Hepatocyte (in vitro differentiated cells): ENCODE results near the gene NCOA3. TPM values are rescaled to one million over a fixed set of nuclear protein-coding genes. Genes with fewer than 3 reads are reported as not detected.

ENCODE experiments used
- DNase-seq: peaks from one replicate; pipeline ENCODE4 v3.0.0-alpha.2; 2016; ENCODE audit warnings: low spot score
- H2AFZ ChIP-seq: fragments of 200-600 bp; sonication (generic); 2 replicates; pipeline ENCODE4 v1.6.0; 2016; ENCODE audit warnings: antibody characterized with exemption, mild to moderate bottlenecking
- H3K27ac ChIP-seq: fragments of 200-600 bp; sonication (generic); 2 replicates; pipeline ENCODE4 v1.5.1; 2016; ENCODE audit warnings: mild to moderate bottlenecking
- H3K27me3 ChIP-seq: fragments of 200-600 bp; sonication (generic); 2 replicates; pipeline ENCODE4 v1.6.1; 2016
- H3K36me3 ChIP-seq: fragments of 200-600 bp; sonication (generic); replicated peaks from 2 replicates; pipeline ENCODE4 v1.5.1; 2016; ENCODE audit warnings: low read depth; ENCODE audit not compliant: insufficient read depth
- H3K4me1 ChIP-seq: fragments of 200-600 bp; sonication (generic); 2 replicates; pipeline ENCODE4 v1.5.1; 2016; ENCODE audit warnings: mild to moderate bottlenecking, moderate library complexity; ENCODE audit not compliant: insufficient read depth
- H3K4me2 ChIP-seq: fragments of 200-600 bp; sonication (generic); 2 replicates; pipeline ENCODE4 v1.6.0; 2016
- H3K4me3 ChIP-seq: fragments of 200-600 bp; sonication (generic); 2 replicates; pipeline ENCODE4 v1.5.1; 2016; ENCODE audit warnings: mild to moderate bottlenecking
- H3K79me2 ChIP-seq: fragments of 200-600 bp; sonication (generic); 2 replicates; pipeline ENCODE4 v1.6.0; 2017; ENCODE audit warnings: mild to moderate bottlenecking
- H3K9me2 ChIP-seq: fragments of 200-600 bp; sonication (generic); replicated peaks from 2 replicates; pipeline ENCODE4 v1.6.0; 2017; ENCODE audit warnings: mild to moderate bottlenecking; ENCODE audit not compliant: insufficient read depth
- H3K9me3 ChIP-seq: fragments of 200-600 bp; sonication (generic); 2 replicates; pipeline ENCODE4 v1.5.1; 2016; ENCODE audit warnings: low read depth, mild to moderate bottlenecking
- H4K20me1 ChIP-seq: fragments of 200-600 bp; sonication (generic); 2 replicates; pipeline ENCODE4 v1.6.0; 2016; ENCODE audit warnings: mild to moderate bottlenecking; ENCODE audit not compliant: insufficient read depth, poor library complexity, severe bottlenecking
- EZH2 ChIP-seq: fragments of 200-600 bp; sonication (generic); IDR thresholded peaks from 2 replicates; pipeline ENCODE4 v1.6.1; 2016; ENCODE audit warnings: antibody characterized with exemption, mild to moderate bottlenecking, borderline replicate concordance
- EZH2phosphoT487 ChIP-seq: fragments of 200-600 bp; sonication (generic); IDR thresholded peaks from one replicate; pipeline ENCODE4 v1.6.1; 2018; ENCODE audit warnings: antibody characterized with exemption, mild to moderate bottlenecking, low read depth, moderate library complexity; ENCODE audit not compliant: unreplicated experiment, severe bottlenecking
- WGBS: methylation state at CpG from one replicate; pipeline ENCODE4 v1.1.6; 2016; ENCODE audit warnings: low lambda C conversion rate; ENCODE audit errors: missing lambda C conversion rate; 5-methylcytosine and 5-hydroxymethylcytosine counted together
- polyA plus RNA-seq: library from polyadenylated mRNA; unstranded; fragments of >200 nt; fragmentation: Nextera tagmentation; extraction: Ambion mirVana; gene quantifications from 2 replicates; pipeline ENCODE4 v1.2.1, GENCODE V29; 2016
- total RNA-seq: library from RNA; depleted of rRNA; stranded (reverse); fragments of >200 nt; gene quantifications from 2 replicates; pipeline ENCODE4 v1.2.3, GENCODE V29; 2014
- TF ChIP-seq, protein P1 (sequence below): fragments of 200-600 bp; sonication (generic); IDR thresholded peaks from 2 replicates; pipeline ENCODE4 v1.5.1; 2016; ENCODE audit warnings: antibody characterized with exemption, mild to moderate bottlenecking; ENCODE audit not compliant: poor library complexity

The NCOA3 gene
- total and polyA plus RNA-seq, 2 experiments from 2014 or later: 12.7 to 28.6 TPM

DNA sequence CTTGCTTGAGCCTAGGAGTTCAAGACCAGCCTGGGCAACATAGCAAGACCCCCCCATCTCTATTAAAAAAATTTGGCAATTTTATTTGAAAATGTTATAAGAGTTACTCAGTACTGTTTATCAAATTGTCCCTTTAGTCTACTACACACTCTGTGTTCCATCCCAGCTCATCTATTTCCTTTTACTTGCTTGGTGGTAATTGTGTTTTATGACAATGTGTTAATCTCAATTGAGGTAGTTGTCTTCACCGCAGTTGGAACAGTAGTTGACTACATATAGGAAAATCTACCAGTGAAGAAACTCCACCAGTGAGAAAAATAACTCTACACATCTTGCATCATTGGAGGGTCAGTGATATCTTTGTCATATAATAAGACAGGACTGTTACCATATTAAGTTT is 8.0 kb downstream of the NCOA3 start:
- Histone ChIP-seq H4K20me1 (peaks cover 60% of the 10 kb centered on the region), H2AFZ (no peak overlapping the region), H3K27me3 (no peaks in the 10 kb centered on the region), H3K9me3 (no peaks in the 10 kb centered on the region), H3K9me2 (no peaks in the 10 kb centered on the region), H3K4me3 (no peak overlapping the region), H3K36me3 (no peaks in the 10 kb centered on the region), H3K27ac (no peak overlapping the region), H3K79me2 (peaks cover 95% of the 10 kb centered on the region), H3K4me2 (no peak overlapping the region), H3K4me1 (no peaks in the 10 kb centered on the region)
- DNase-seq: no peak
- TF ChIP-seq, protein P1, sequence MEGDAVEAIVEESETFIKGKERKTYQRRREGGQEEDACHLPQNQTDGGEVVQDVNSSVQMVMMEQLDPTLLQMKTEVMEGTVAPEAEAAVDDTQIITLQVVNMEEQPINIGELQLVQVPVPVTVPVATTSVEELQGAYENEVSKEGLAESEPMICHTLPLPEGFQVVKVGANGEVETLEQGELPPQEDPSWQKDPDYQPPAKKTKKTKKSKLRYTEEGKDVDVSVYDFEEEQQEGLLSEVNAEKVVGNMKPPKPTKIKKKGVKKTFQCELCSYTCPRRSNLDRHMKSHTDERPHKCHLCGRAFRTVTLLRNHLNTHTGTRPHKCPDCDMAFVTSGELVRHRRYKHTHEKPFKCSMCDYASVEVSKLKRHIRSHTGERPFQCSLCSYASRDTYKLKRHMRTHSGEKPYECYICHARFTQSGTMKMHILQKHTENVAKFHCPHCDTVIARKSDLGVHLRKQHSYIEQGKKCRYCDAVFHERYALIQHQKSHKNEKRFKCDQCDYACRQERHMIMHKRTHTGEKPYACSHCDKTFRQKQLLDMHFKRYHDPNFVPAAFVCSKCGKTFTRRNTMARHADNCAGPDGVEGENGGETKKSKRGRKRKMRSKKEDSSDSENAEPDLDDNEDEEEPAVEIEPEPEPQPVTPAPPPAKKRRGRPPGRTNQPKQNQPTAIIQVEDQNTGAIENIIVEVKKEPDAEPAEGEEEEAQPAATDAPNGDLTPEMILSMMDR: no peak
- TF ChIP-seq EZH2phosphoT487: no peak
- no peak for TF ChIP-seq EZH2
- 97% methylated on average over 1 of the region's 1 CpG for WGBS

DNA sequence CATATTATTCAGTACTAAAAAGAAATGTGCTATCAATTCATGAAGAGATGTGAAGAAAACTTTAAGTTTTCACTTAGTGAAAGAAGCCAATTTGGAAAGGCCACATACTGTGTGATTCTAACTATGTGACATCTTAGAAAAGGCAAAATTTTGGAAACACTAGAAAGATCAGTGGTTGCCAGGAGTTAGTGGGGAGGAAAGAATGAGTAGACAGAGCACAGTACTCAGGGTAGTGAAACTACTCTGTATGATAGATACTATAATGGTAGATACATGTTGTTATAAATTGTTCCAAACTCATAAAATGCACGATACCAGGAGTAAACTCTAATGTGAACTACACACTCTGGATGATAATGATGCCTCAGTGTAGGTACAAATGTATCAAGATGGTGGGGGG is 14.2 kb downstream of the NCOA3 start:
- peaks cover 37% of the 10 kb centered on the region for H4K20me1 ChIP-seq
- no peaks in the 10 kb centered on the region for H3K9me3 ChIP-seq
- TF ChIP-seq, protein P1: no peak
- TF ChIP-seq EZH2 (no peak), EZH2phosphoT487 (no peak)

DNA sequence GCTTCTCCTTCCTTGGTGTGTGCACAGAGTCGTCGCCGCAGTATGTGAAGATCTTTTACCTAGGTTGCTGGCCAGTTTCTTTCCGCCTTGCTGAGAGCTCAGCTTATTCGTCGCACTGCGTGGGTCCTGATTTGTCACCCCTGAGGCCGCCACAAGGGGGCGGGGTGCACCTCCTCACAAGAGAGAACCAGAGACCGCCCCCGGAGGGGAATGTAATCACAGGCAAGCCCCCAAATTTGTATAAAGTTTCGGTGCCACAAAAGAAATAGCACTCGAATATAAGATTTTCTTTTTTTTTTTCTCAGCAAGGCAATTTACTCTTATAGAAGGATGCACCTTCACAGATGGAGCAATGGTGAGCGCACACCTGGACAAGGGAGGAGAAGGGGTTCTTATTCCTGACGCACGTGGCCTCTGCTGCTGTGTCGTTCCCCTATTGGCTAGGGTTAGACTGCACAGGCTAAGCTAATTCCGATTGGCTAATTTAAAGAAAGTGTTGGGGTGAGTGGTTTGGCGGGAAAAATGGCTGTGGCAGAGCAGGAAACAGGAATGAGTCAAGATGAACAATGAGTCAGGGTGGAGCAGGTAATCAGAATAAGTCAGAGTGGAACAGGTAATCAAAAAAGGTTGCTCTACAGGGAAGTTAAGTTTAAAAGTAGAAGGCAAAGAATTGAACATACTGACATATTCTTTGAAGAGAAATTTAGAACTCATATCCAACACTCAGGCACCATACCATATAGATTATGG is 19.5 kb downstream of the NCOA3 start:
- DNase-seq: peak; percentile 32

More for the DNA sequence above, 14.2 kb downstream of the NCOA3 start:
- Histone ChIP-seq H3K4me3 (no peak overlapping the region), H3K36me3 (no peaks in the 10 kb centered on the region), H3K4me1 (no peaks in the 10 kb centered on the region), H3K27ac (no peak overlapping the region), H3K79me2 (peaks cover 96% of the 10 kb centered on the region), H2AFZ (no peak overlapping the region), H3K27me3 (no peaks in the 10 kb centered on the region), H3K9me2 (no peaks in the 10 kb centered on the region), H3K4me2 (no peak overlapping the region)
- 95% methylated on average over 1 of the region's 1 CpG for WGBS
- no peak for DNase-seq

More for the DNA sequence above, 19.5 kb downstream of the NCOA3 start:
- WGBS: 85% methylated on average over 19 of the region's 19 CpGs
- no peak overlapping the region for H3K4me3 ChIP-seq
- H4K20me1 ChIP-seq: peaks cover 9% of the 10 kb centered on the region
- H2AFZ ChIP-seq: no peak overlapping the region
- H3K9me2 ChIP-seq: no peaks in the 10 kb centered on the region
- TF ChIP-seq, protein P1: peak; percentile 33
- no peak for TF ChIP-seq EZH2
- no peak overlapping the region for H3K27ac ChIP-seq
- no peak overlapping the region for H3K4me2 ChIP-seq
- peaks cover 83% of the 10 kb centered on the region for H3K79me2 ChIP-seq
- no peaks in the 10 kb centered on the region for H3K9me3 ChIP-seq
- H3K36me3 ChIP-seq: no peaks in the 10 kb centered on the region
- no peaks in the 10 kb centered on the region for H3K4me1 ChIP-seq
- no peaks in the 10 kb centered on the region for H3K27me3 ChIP-seq
